Stimulated activated CD8-positive, alpha-beta memory T cell treated with anti-CD3 and anti-CD28 coated beads, Interleukin-4, amount 100 ng/mL, for 4 hours (primary cell): ENCODE data around the gene POFUT2.
"Not testable (repeated sequence)": the region's sequence is repeated elsewhere in the genome, so short reads cannot be mapped to it uniquely, and the experiment has no call there.

ENCODE experiments used
- DNase-seq, 2 donors: peaks; one replicate each; pipeline ENCODE4 v3.0.0-alpha.2; 2020; ENCODE audit warnings: low read depth in 2 of 2, low spot score in 1 of 2

POFUT2 gene

GRCh38 chr21:45310459-45310858 lies 22.8 kb upstream of the POFUT2 start:
- DNase-seq, result no peak

GRCh38 chr21:45309987-45310381 lies 22.3 kb upstream of the POFUT2 start:
- no peak for DNase-seq

- no peak for DNase-seq
These were observed 21.6 kb upstream of the POFUT2 start for GRCh38 chr21:45309069-45309986.

GRCh38 chr21:45308194-45309068 lies 20.7 kb upstream of the POFUT2 start:
- no peak for DNase-seq

- not testable (repeated sequence) for DNase-seq
These were observed 20.0 kb upstream of the POFUT2 start for GRCh38 chr21:45307597-45308158.

GRCh38 chr21:45306832-45307571 lies 19.3 kb upstream of the POFUT2 start:
- no peak for DNase-seq

- no peak for DNase-seq
These were observed 18.7 kb upstream of the POFUT2 start for GRCh38 chr21:45306453-45306831.

- DNase-seq, result no peak
These were observed 18.1 kb upstream of the POFUT2 start for GRCh38 chr21:45305836-45306235.

GRCh38 chr21:45304945-45305344 lies 17.2 kb upstream of the POFUT2 start:
- DNase-seq, result no peak

GRCh38 chr21:45304476-45304830 lies 16.8 kb upstream of the POFUT2 start:
- DNase-seq, result no peak

GRCh38 chr21:45303751-45304475 lies 16.2 kb upstream of the POFUT2 start:
- DNase-seq, result no peak

- DNase-seq, result no peak
These were observed 15.5 kb upstream of the POFUT2 start for GRCh38 chr21:45303091-45303615.

GRCh38 chr21:45302082-45303061 lies 14.7 kb upstream of the POFUT2 start:
- peak in 1 of 2 donors; percentile 19 for DNase-seq

- no peak for DNase-seq
These were observed 13.9 kb upstream of the POFUT2 start for GRCh38 chr21:45301521-45302081.

- no peak for DNase-seq
These were observed 13.3 kb upstream of the POFUT2 start for GRCh38 chr21:45300786-45301520.

GRCh38 chr21:45299864-45300785 lies 12.4 kb upstream of the POFUT2 start:
- DNase-seq, result no peak
